Glomerular visceral epithelial cell (primary cell): ENCODE results near the gene SLC10A7.

Source experiments
- DNase-seq: peaks from one replicate; pipeline ENCODE4 v3.0.0-alpha.2; 2016; ENCODE audit errors: extremely low spot score

The SLC10A7 gene

GRCh38 chr4:146439999-146440398, 81.7 kb downstream of the SLC10A7 start:
- DNase-seq: no peak

- no peak for DNase-seq
Measured at GRCh38 chr4:146439437-146439836, 82.3 kb downstream of the SLC10A7 start.

- no peak for DNase-seq
Measured at GRCh38 chr4:146437778-146438177, 84.0 kb downstream of the SLC10A7 start.

GRCh38 chr4:146436423-146437162, 85.1 kb downstream of the SLC10A7 start:
- DNase-seq: no peak

GRCh38 chr4:146435962-146436361, 85.8 kb downstream of the SLC10A7 start:
- no peak for DNase-seq

GRCh38 chr4:146432065-146432464, 89.7 kb downstream of the SLC10A7 start:
- DNase-seq: no peak

GRCh38 chr4:146428298-146428697, 93.4 kb downstream of the SLC10A7 start:
- DNase-seq: no peak

- DNase-seq: no peak
Measured at GRCh38 chr4:146417822-146418221, 103.9 kb downstream of the SLC10A7 start.

- DNase-seq: no peak
Measured at GRCh38 chr4:146415829-146416228, 105.9 kb downstream of the SLC10A7 start.

- no peak for DNase-seq
Measured at GRCh38 chr4:146407669-146408084, 114.1 kb downstream of the SLC10A7 start.

- no peak for DNase-seq
Measured at GRCh38 chr4:146407257-146407656, 114.5 kb downstream of the SLC10A7 start.

GRCh38 chr4:146401274-146401673, 120.5 kb downstream of the SLC10A7 start:
- no peak for DNase-seq

GRCh38 chr4:146398896-146399445, 122.8 kb downstream of the SLC10A7 start:
- DNase-seq: no peak

GRCh38 chr4:146398404-146398803, 123.3 kb downstream of the SLC10A7 start:
- no peak for DNase-seq

GRCh38 chr4:146389561-146389960, 132.2 kb downstream of the SLC10A7 start:
- no peak for DNase-seq

GRCh38 chr4:146382194-146382593, 139.5 kb downstream of the SLC10A7 start:
- no peak for DNase-seq

- no peak for DNase-seq
Measured at GRCh38 chr4:146381263-146381872, 140.4 kb downstream of the SLC10A7 start.

GRCh38 chr4:146379744-146380143, 142.0 kb downstream of the SLC10A7 start:
- no peak for DNase-seq

GRCh38 chr4:146371812-146372211, 149.9 kb downstream of the SLC10A7 start:
- DNase-seq: no peak

- DNase-seq: peak; percentile 4
Measured at GRCh38 chr4:146370841-146371240, 150.9 kb downstream of the SLC10A7 start.

- no peak for DNase-seq
Measured at GRCh38 chr4:146369446-146369845, 152.3 kb downstream of the SLC10A7 start.

- no peak for DNase-seq
Measured at GRCh38 chr4:146368209-146368608, 153.5 kb downstream of the SLC10A7 start.

GRCh38 chr4:146367347-146367746, 154.4 kb downstream of the SLC10A7 start:
- DNase-seq: no peak
